ENCODE measurements around the gene PLG. TPM values are rescaled to one million over a fixed set of nuclear protein-coding genes. Genes with fewer than 3 reads are reported as not detected.
"Not testable (repeated sequence)": the region's sequence is repeated elsewhere in the genome, so short reads cannot be mapped to it uniquely, and the experiment has no call there.

The PLG gene
- total RNA-seq, 1 donor from 2014 or later, result 1.9 TPM

GRCh38 chr6:160795721-160796120, 93.7 kb downstream of the PLG start:
- TF ChIP-seq CTCF (IDR thresholded peaks at IDR 0.05; ENCODE audit: unreplicated experiment), result no peak
- Mint-ChIP-seq H3K4me1 (ENCODE audit: low read depth) (no peaks in the 10 kb centered on the region), H3K36me3 (ENCODE audit: insufficient read depth) (peaks cover 2% of the 10 kb centered on the region), H3K4me3 (ENCODE audit: low read depth) (no peak overlapping the region), H3K27ac (no peak overlapping the region), H3K9me3 (ENCODE audit: low read depth) (peaks cover 20% of the 10 kb centered on the region), H3K27me3 (no peaks in the 10 kb centered on the region)
- no peak for DNase-seq (ENCODE audit: low spot score, unreplicated experiment)

GRCh38 chr6:160798625-160799024, 96.6 kb downstream of the PLG start:
- no peak for DNase-seq (ENCODE audit: low spot score, unreplicated experiment)
- no peaks in the 10 kb centered on the region for H3K4me1 Mint-ChIP-seq (ENCODE audit: low read depth)
- peaks cover 30% of the 10 kb centered on the region for H3K9me3 Mint-ChIP-seq (ENCODE audit: low read depth)
- peaks cover 2% of the 10 kb centered on the region for H3K36me3 Mint-ChIP-seq (ENCODE audit: insufficient read depth)
- H3K27ac Mint-ChIP-seq, result no peak overlapping the region
- H3K27me3 Mint-ChIP-seq, result no peaks in the 10 kb centered on the region
- H3K4me3 Mint-ChIP-seq (ENCODE audit: low read depth), result no peak overlapping the region
- no peak for TF ChIP-seq CTCF (IDR thresholded peaks at IDR 0.05; ENCODE audit: unreplicated experiment)

- H3K27ac Mint-ChIP-seq, result no peak overlapping the region
- peaks cover 2% of the 10 kb centered on the region for H3K36me3 Mint-ChIP-seq (ENCODE audit: insufficient read depth)
- peaks cover 32% of the 10 kb centered on the region for H3K9me3 Mint-ChIP-seq (ENCODE audit: low read depth)
- no peak for TF ChIP-seq CTCF (IDR thresholded peaks at IDR 0.05; ENCODE audit: unreplicated experiment)
- no peak for DNase-seq (ENCODE audit: low spot score, unreplicated experiment)
- no peaks in the 10 kb centered on the region for H3K4me1 Mint-ChIP-seq (ENCODE audit: low read depth)
- no peaks in the 10 kb centered on the region for H3K27me3 Mint-ChIP-seq
- H3K4me3 Mint-ChIP-seq (ENCODE audit: low read depth), result no peak overlapping the region
These were observed 97.9 kb downstream of the PLG start for GRCh38 chr6:160799801-160800506.

GRCh38 chr6:160801418-160801817, 99.4 kb downstream of the PLG start:
- no peak for TF ChIP-seq CTCF (IDR thresholded peaks at IDR 0.05; ENCODE audit: unreplicated experiment)
- no peak overlapping the region for H3K27ac Mint-ChIP-seq
- no peaks in the 10 kb centered on the region for H3K4me1 Mint-ChIP-seq (ENCODE audit: low read depth)
- peaks cover 2% of the 10 kb centered on the region for H3K36me3 Mint-ChIP-seq (ENCODE audit: insufficient read depth)
- H3K4me3 Mint-ChIP-seq (ENCODE audit: low read depth), result no peak overlapping the region
- DNase-seq (ENCODE audit: low spot score, unreplicated experiment), result no peak
- H3K27me3 Mint-ChIP-seq, result no peaks in the 10 kb centered on the region
- H3K9me3 Mint-ChIP-seq (ENCODE audit: low read depth), result peaks cover 32% of the 10 kb centered on the region

GRCh38 chr6:160802049-160802448, 100.0 kb downstream of the PLG start:
- not testable (repeated sequence) for H3K4me3 Mint-ChIP-seq (ENCODE audit: low read depth); H3K36me3 Mint-ChIP-seq (ENCODE audit: insufficient read depth); DNase-seq (ENCODE audit: low spot score, unreplicated experiment); H3K27ac Mint-ChIP-seq; H3K27me3 Mint-ChIP-seq; H3K4me1 Mint-ChIP-seq (ENCODE audit: low read depth)
- H3K9me3 Mint-ChIP-seq (ENCODE audit: low read depth), result peaks cover 28% of the 10 kb centered on the region

Other genes with a start within 250 kb of the PLG start
- 2.7 and 3.2 TPM in 2 replicates for gene LPA, start 38.0 kb upstream of the PLG start, total RNA-seq

Measured in progenitor cell of endocrine pancreas (in vitro differentiated cells).